ENCODE measurements around the gene SEC62. TPM values are rescaled to one million over a fixed set of nuclear protein-coding genes. Genes with fewer than 3 reads are reported as not detected.

SEC62 gene
- total RNA-seq, 4 donors from 2014 or later = 75.9 to 88.8 (median 82.4) TPM

DNA sequence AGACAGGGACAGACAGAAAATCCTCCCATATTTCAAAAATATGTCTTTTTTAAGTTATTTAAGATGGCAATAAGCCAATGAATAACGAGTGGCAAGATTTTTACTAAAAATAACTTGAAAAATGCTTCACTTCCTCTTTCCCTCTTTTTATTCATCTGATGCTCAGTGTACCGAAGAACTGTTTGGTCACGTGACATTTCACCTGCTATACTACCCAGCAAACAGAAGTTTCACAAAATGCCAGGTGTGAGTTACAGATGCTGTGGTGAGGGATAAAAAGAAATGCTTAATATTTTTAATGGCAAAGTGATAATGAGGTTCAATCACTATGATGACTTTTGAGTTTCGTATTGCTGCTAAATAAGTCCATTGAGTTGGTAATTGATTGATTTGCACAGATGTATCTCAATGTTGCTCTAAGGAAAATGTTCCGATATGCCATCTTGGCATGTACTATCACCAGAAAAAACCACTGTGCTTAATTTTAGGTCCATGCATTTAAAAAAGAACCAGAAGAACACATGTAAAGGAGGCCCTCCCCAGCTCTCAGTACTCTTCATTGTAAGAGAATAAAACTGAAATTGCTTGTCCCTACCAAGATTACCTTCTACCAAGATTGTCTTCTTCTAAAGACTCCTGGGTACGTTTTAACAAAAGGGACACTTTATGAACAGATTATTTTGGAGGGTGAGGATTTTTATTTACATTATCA is 26.0 kb upstream of the SEC62 start:
- Histone ChIP-seq H3K4me1 (no peaks in the 10 kb centered on the region), H3K27me3 (peaks cover 4% of the 10 kb centered on the region), H3K36me3 (no peaks in the 10 kb centered on the region), H3K27ac (no peak overlapping the region), H3K9me3 (no peaks in the 10 kb centered on the region), H3K4me3 (no peak overlapping the region)
- ATAC-seq = no peak
- WGBS, 2 donors (ENCODE audit: low coverage in 1 of 2) = 60 to 62% methylated on average over 6 of the region's 6 CpGs
- TF ChIP-seq POLR2A (IDR thresholded peaks at IDR 0.05) (no peak), POLR2AphosphoS5 (IDR thresholded peaks at IDR 0.05) (no peak), EP300 (IDR thresholded peaks at IDR 0.05) (no peak)
- TF ChIP-seq, protein P1, sequence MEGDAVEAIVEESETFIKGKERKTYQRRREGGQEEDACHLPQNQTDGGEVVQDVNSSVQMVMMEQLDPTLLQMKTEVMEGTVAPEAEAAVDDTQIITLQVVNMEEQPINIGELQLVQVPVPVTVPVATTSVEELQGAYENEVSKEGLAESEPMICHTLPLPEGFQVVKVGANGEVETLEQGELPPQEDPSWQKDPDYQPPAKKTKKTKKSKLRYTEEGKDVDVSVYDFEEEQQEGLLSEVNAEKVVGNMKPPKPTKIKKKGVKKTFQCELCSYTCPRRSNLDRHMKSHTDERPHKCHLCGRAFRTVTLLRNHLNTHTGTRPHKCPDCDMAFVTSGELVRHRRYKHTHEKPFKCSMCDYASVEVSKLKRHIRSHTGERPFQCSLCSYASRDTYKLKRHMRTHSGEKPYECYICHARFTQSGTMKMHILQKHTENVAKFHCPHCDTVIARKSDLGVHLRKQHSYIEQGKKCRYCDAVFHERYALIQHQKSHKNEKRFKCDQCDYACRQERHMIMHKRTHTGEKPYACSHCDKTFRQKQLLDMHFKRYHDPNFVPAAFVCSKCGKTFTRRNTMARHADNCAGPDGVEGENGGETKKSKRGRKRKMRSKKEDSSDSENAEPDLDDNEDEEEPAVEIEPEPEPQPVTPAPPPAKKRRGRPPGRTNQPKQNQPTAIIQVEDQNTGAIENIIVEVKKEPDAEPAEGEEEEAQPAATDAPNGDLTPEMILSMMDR (IDR thresholded peaks at IDR 0.05) = no peak

DNA sequence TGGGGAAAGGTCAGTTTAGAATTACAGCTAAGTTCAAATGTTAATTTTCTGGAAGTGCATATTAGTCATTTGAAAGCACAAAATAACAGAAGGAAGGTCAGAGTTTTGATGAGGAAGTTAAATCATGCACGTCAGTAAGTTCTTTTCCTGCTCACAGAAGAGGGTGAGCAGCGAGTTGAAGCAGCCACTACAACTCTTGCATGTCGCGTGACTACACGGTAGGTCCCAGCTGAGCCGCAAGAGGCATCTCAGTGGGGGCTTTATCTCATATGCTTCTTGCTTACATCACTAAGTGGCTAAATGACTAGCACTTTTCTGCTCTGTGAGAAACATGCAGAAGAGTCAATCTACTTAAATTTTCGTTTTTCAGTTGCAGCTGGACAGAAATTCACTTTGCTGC is 21.3 kb upstream of the SEC62 start:
- H3K27ac ChIP-seq = no peak overlapping the region
- H3K27me3 ChIP-seq = no peaks in the 10 kb centered on the region
- TF ChIP-seq, protein P1 (IDR thresholded peaks at IDR 0.05) = no peak
- TF ChIP-seq POLR2A (IDR thresholded peaks at IDR 0.05) (no peak), EP300 (IDR thresholded peaks at IDR 0.05) (no peak), POLR2AphosphoS5 (IDR thresholded peaks at IDR 0.05) (no peak)
- no peaks in the 10 kb centered on the region for H3K36me3 ChIP-seq
- no peaks in the 10 kb centered on the region for H3K4me1 ChIP-seq
- peak; percentile 36 for ATAC-seq
- no peak overlapping the region for H3K4me3 ChIP-seq
- no peaks in the 10 kb centered on the region for H3K9me3 ChIP-seq
- WGBS, 2 donors (ENCODE audit: low coverage in 1 of 2) = 67 to 70% methylated on average over 7 of the region's 7 CpGs

DNA sequence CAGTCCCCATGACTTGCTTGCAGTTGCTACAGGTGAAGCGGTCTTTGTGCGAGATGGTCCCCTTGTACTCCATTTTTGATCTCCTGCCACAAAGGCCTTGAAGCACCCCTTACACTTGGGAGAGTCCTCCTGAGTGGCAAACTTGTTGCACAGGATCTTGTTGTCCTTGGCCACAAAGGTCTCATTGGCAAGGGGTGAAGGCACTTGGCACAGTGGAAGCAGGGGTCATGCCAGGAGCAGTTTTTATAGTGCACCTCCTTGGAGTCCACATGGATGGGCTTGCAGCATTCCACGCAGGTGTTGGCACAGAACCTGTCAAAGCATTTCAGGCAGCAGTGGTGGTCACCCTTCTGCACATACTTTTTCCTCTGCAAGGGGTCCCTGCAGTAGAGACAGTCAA is 20.3 kb upstream of the SEC62 start:
- 90 to 100% methylated on average over 1 to 2 of the region's 3 CpGs for WGBS, 2 donors (ENCODE audit: low coverage in 1 of 2)
- H3K27ac ChIP-seq = no peak overlapping the region
- no peaks in the 10 kb centered on the region for H3K27me3 ChIP-seq
- H3K36me3 ChIP-seq = no peaks in the 10 kb centered on the region
- H3K9me3 ChIP-seq = no peaks in the 10 kb centered on the region
- no peak for ATAC-seq
- H3K4me3 ChIP-seq = no peak overlapping the region
- TF ChIP-seq EP300 (IDR thresholded peaks at IDR 0.05) (no peak), POLR2AphosphoS5 (IDR thresholded peaks at IDR 0.05) (no peak), POLR2A (IDR thresholded peaks at IDR 0.05) (no peak)
- TF ChIP-seq, protein P1 (IDR thresholded peaks at IDR 0.05) = no peak
- no peaks in the 10 kb centered on the region for H3K4me1 ChIP-seq

DNA sequence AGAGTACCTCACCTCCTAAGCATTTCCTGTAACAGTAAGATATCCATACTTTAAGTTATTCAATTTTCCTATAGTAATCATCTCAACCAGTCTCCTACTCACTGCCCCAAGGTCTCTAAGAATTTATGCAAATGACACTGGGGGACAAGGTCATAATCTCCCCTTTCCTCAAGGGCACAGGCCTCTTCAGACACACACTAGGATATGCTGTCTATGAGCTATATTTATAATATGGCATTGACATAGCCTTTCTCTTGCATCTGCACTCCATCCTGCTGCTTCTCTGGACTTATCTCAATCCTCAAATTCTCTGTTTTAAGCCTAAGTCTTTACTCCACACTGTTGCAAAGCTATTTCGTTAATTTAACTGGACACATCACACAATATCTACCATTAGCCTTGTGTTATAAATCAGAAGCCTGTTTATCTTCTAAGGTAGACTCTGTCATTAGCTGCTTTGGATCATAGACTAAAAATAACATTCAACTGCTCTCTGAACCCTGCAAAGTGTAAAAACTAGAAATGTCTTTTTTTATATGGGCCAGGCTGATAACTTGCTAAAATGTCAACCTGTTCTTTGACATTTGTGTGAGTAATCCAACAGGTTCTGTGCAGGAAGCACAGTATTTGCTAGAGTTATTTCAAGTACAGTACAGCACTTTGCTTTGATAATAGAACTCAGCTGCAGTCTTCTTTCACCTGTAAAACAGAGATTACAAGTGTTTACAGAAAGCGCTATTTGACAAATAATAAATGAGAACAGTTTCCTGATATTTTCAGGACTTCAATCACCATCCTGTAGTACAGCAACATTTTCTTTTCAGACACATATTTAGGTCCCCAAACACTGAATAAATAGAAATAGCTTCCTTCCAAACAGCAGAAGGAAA is 17.8 kb upstream of the SEC62 start:
- ATAC-seq = no peak
- 58 to 60% methylated on average over 2 of the region's 2 CpGs for WGBS, 2 donors (ENCODE audit: low coverage in 1 of 2)
- TF ChIP-seq POLR2AphosphoS5 (IDR thresholded peaks at IDR 0.05) (no peak), POLR2A (IDR thresholded peaks at IDR 0.05) (no peak), EP300 (IDR thresholded peaks at IDR 0.05) (no peak)
- TF ChIP-seq, protein P1 (IDR thresholded peaks at IDR 0.05) = no peak

More for the DNA sequence above, 17.8 kb upstream of the SEC62 start:
- Histone ChIP-seq H3K27me3 (no peaks in the 10 kb centered on the region), H3K27ac (no peak overlapping the region), H3K4me1 (no peaks in the 10 kb centered on the region), H3K36me3 (no peaks in the 10 kb centered on the region), H3K4me3 (no peak overlapping the region), H3K9me3 (no peaks in the 10 kb centered on the region)
